NCI-H146 (cell line): ENCODE results near the gene NCK1.

Experiments used
- DNase-seq: peaks from one replicate; lab custom pipeline; 2025; lab: John Stamatoyannopoulos, UW

The NCK1 gene

GRCh38 chr3:136908297-136908696, 46.3 kb downstream of the NCK1 start:
- no peak for DNase-seq

GRCh38 chr3:136909187-136909586, 47.2 kb downstream of the NCK1 start:
- no peak for DNase-seq

- DNase-seq, result no peak
These were observed 48.7 kb downstream of the NCK1 start for GRCh38 chr3:136910697-136911096.

GRCh38 chr3:136913168-136913567, 51.2 kb downstream of the NCK1 start:
- no peak for DNase-seq

- DNase-seq, result no peak
These were observed 52.7 kb downstream of the NCK1 start for GRCh38 chr3:136914739-136915138.

GRCh38 chr3:136916223-136916622, 54.2 kb downstream of the NCK1 start:
- DNase-seq, result no peak

- DNase-seq, result no peak
These were observed 58.0 kb downstream of the NCK1 start for GRCh38 chr3:136919799-136920580.

- DNase-seq, result no peak
These were observed 59.0 kb downstream of the NCK1 start for GRCh38 chr3:136920904-136921611.

GRCh38 chr3:136925425-136926190, 63.6 kb downstream of the NCK1 start:
- no peak for DNase-seq

- DNase-seq, result no peak
These were observed 66.2 kb downstream of the NCK1 start for GRCh38 chr3:136928240-136928639.

- no peak for DNase-seq
These were observed 68.1 kb downstream of the NCK1 start for GRCh38 chr3:136929977-136930670.

GRCh38 chr3:136931606-136932005, 69.6 kb downstream of the NCK1 start:
- DNase-seq, result no peak

- DNase-seq, result no peak
These were observed 70.5 kb downstream of the NCK1 start for GRCh38 chr3:136932523-136932922.

- DNase-seq, result no peak
These were observed 71.2 kb downstream of the NCK1 start for GRCh38 chr3:136932978-136933772.

GRCh38 chr3:136937175-136937574, 75.2 kb downstream of the NCK1 start:
- DNase-seq, result no peak

- DNase-seq, result peak; percentile 10
These were observed 75.8 kb downstream of the NCK1 start for GRCh38 chr3:136937851-136938250.

- no peak for DNase-seq
These were observed 76.3 kb downstream of the NCK1 start for GRCh38 chr3:136938334-136938733.

GRCh38 chr3:136939489-136939888, 77.5 kb downstream of the NCK1 start:
- no peak for DNase-seq

GRCh38 chr3:136942803-136943202, 80.8 kb downstream of the NCK1 start:
- no peak for DNase-seq

- no peak for DNase-seq
These were observed 81.4 kb downstream of the NCK1 start for GRCh38 chr3:136943436-136943835.

GRCh38 chr3:136946978-136947377, 85.0 kb downstream of the NCK1 start:
- DNase-seq, result no peak
